H9 (cell line): ENCODE measurements around the gene PFDN2. TPM values are rescaled to one million over a fixed set of nuclear protein-coding genes. Genes with fewer than 3 reads are reported as not detected.

ENCODE experiments used
- DNase-seq: peaks from one replicate; pipeline ENCODE4 v3.0.0-alpha.2; 2017
- H2AFZ ChIP-seq: one replicate; pipeline ENCODE4 v1.6.1; 2013; ENCODE audit warnings: mild to moderate bottlenecking, low read length, control low read depth, moderate library complexity
- H2AK5ac ChIP-seq: 2 replicates; pipeline ENCODE4 v1.6.1; 2013; ENCODE audit warnings: low read length, control low read depth, mixed read lengths; ENCODE audit not compliant: insufficient read length
- H2BK120ac ChIP-seq: one replicate; pipeline ENCODE4 v1.6.1; 2013; ENCODE audit warnings: low read depth, mild to moderate bottlenecking, low read length, control low read depth, inconsistent platforms; ENCODE audit not compliant: poor library complexity, severe bottlenecking
- H2BK12ac ChIP-seq: 2 replicates; pipeline ENCODE4 v1.6.1; 2013; ENCODE audit warnings: low read length, control low read depth, mixed read lengths, low read depth; ENCODE audit not compliant: insufficient read length
- H2BK15ac ChIP-seq: 2 replicates; pipeline ENCODE4 v1.6.1; 2013; ENCODE audit warnings: low read depth, low read length, control low read depth
- H2BK20ac ChIP-seq: one replicate; pipeline ENCODE4 v1.6.1; 2013; ENCODE audit warnings: low read depth, mild to moderate bottlenecking, low read length, control low read depth, inconsistent platforms; ENCODE audit not compliant: poor library complexity, severe bottlenecking
- H2BK5ac ChIP-seq: 2 replicates; pipeline ENCODE4 v1.6.1; 2013; ENCODE audit warnings: low read length, control low read depth, mixed read lengths; ENCODE audit not compliant: insufficient read length
- H3K14ac ChIP-seq: 2 replicates; pipeline ENCODE4 v1.6.1; 2013; ENCODE audit warnings: low read length, control low read depth; ENCODE audit not compliant: insufficient read depth
- H3K18ac ChIP-seq: 2 replicates; pipeline ENCODE4 v1.6.1; 2013; ENCODE audit warnings: low read depth, mild to moderate bottlenecking, mixed read lengths, low read length, control low read depth; ENCODE audit not compliant: insufficient read length
- H3K23ac ChIP-seq: 2 replicates; pipeline ENCODE4 v1.6.1; 2013; ENCODE audit warnings: low read length, control low read depth, mixed read lengths, low read depth; ENCODE audit not compliant: insufficient read length
- H3K23me2 ChIP-seq: 2 replicates; pipeline ENCODE4 v1.6.1; 2013; ENCODE audit warnings: low read depth, mild to moderate bottlenecking, mixed read lengths, low read length, control low read depth; ENCODE audit not compliant: insufficient read length, poor library complexity, severe bottlenecking
- H3K27ac ChIP-seq: 2 replicates; pipeline ENCODE4 v1.5.1; 2013; ENCODE audit warnings: low read length, control low read depth, mixed read lengths, low read depth; ENCODE audit not compliant: insufficient read length
- H3K27me3 ChIP-seq: 2 replicates; pipeline ENCODE4 v1.6.1; 2013; ENCODE audit warnings: low read length, control low read depth, inconsistent platforms; ENCODE audit not compliant: insufficient read depth
- H3K4ac ChIP-seq: 2 replicates; pipeline ENCODE4 v1.6.1; 2013; ENCODE audit warnings: low read depth, mild to moderate bottlenecking, control low read depth, inconsistent platforms, low read length, moderate library complexity
- H3K4me1 ChIP-seq: 2 replicates; pipeline ENCODE4 v1.6.1; 2013; ENCODE audit warnings: low read length, control low read depth, inconsistent platforms; ENCODE audit not compliant: insufficient read depth
- H3K4me2 ChIP-seq: 2 replicates; pipeline ENCODE4 v1.6.1; 2013; ENCODE audit warnings: low read length, control low read depth, mixed read lengths; ENCODE audit not compliant: insufficient read length, insufficient read depth
- H3K56ac ChIP-seq: 2 replicates; pipeline ENCODE4 v1.6.1; 2013; ENCODE audit warnings: low read depth, mild to moderate bottlenecking, mixed read lengths, low read length, control low read depth; ENCODE audit not compliant: insufficient read length
- H3K79me1 ChIP-seq: 2 replicates; pipeline ENCODE4 v1.6.1; 2013; ENCODE audit warnings: low read depth, mild to moderate bottlenecking, moderate library complexity, low read length, control low read depth, inconsistent platforms; ENCODE audit not compliant: insufficient read depth, poor library complexity, severe bottlenecking
- H3K79me2 ChIP-seq: 2 replicates; pipeline ENCODE4 v1.6.1; 2013; ENCODE audit warnings: low read length, control low read depth, inconsistent platforms; ENCODE audit not compliant: insufficient read depth
- H3K9ac ChIP-seq: 2 replicates; pipeline ENCODE4 v1.6.1; 2013; ENCODE audit warnings: low read length, control low read depth, mixed read lengths; ENCODE audit not compliant: insufficient read length; ENCODE audit errors: extremely low read depth
- H3K9me3 ChIP-seq: one replicate; pipeline ENCODE4 v1.6.1; 2013; ENCODE audit warnings: low read depth, low read length, inconsistent platforms; ENCODE audit not compliant: control insufficient read depth
- H3T11ph ChIP-seq: one replicate; pipeline ENCODE4 v1.6.1; 2013; ENCODE audit warnings: mild to moderate bottlenecking, low read length, control low read depth, inconsistent platforms
- H4K20me1 ChIP-seq: one replicate; pipeline ENCODE4 v1.6.1; 2013; ENCODE audit not compliant: control insufficient read depth, insufficient read length, insufficient read depth
- H4K5ac ChIP-seq: 2 replicates; pipeline ENCODE4 v1.6.1; 2013; ENCODE audit warnings: low read depth, mild to moderate bottlenecking, mixed read lengths, low read length, control low read depth; ENCODE audit not compliant: insufficient read length
- H4K8ac ChIP-seq: replicated peaks from 2 replicates; pipeline ENCODE4 v1.6.1; 2013; ENCODE audit warnings: low read length, control low read depth, mixed read lengths, low read depth; ENCODE audit not compliant: insufficient read length
- H4K91ac ChIP-seq: 2 replicates; pipeline ENCODE4 v1.6.1; 2013; ENCODE audit warnings: low read depth, mild to moderate bottlenecking, moderate library complexity, mixed read lengths, low read length, control low read depth; ENCODE audit not compliant: insufficient read length
- H3K27ac Mint-ChIP-seq, 3 experiments: 2 replicates in 2 of 3; 3 replicates in 1 of 3; pipeline ENCODE4 v1.8.0; 2020 to 2021; ENCODE audit warnings: mixed read lengths in 3 of 3, mild to moderate bottlenecking in 1 of 3, moderate library complexity in 1 of 3
- H3K27me3 Mint-ChIP-seq: 2 replicates; pipeline ENCODE4 v1.8.0; 2021; ENCODE audit warnings: low read depth, mild to moderate bottlenecking, moderate library complexity, mixed read lengths
- H3K36me3 Mint-ChIP-seq, 3 experiments: 2 replicates in 2 of 3; 3 replicates in 1 of 3; pipeline ENCODE4 v1.8.0; 2020 to 2021; ENCODE audit warnings: low read depth in 3 of 3, mixed read lengths in 3 of 3; ENCODE audit not compliant: insufficient read depth in 1 of 3
- H3K4me1 Mint-ChIP-seq, 2 experiments: 2 replicates each; pipeline ENCODE4 v1.8.0; 2020; ENCODE audit warnings: mixed read lengths in 2 of 2
- H3K4me3 Mint-ChIP-seq, 2 experiments: 2 replicates in 1 of 2; 3 replicates in 1 of 2; pipeline ENCODE4 v1.8.0; 2020 to 2021; ENCODE audit warnings: mild to moderate bottlenecking in 2 of 2, mixed read lengths in 2 of 2, moderate library complexity in 1 of 2
- H3K9me3 Mint-ChIP-seq, 2 experiments: 2 replicates in 1 of 2; 3 replicates in 1 of 2; pipeline ENCODE4 v1.8.0; 2020; ENCODE audit warnings: mild to moderate bottlenecking in 2 of 2, mixed read lengths in 2 of 2, moderate library complexity in 1 of 2
- WGBS: extraction: QIAGEN DNeasy Blood & Tissue Kit; methylation state at CpG from one replicate; pipeline ENCODE4 v1.1.7; 2013; ENCODE audit warnings: missing lambda C conversion rate, low lambda C conversion rate, mixed read lengths; ENCODE audit not compliant: insufficient read length; ENCODE audit errors: extremely low coverage; 5-methylcytosine and 5-hydroxymethylcytosine counted together
- total RNA-seq: library from RNA; stranded (reverse); gene quantifications from 2 replicates; pipeline ENCODE4 v1.2.1, GENCODE V29; 2021
- TF ChIP-seq, protein P1 (sequence below): fragments of 200-600 bp; sonication (generic); conservative IDR thresholded peaks from 3 replicates; pipeline ENCODE4 v1.8.0; 2021; ENCODE audit warnings: antibody characterized with exemption, mild to moderate bottlenecking

Gene PFDN2
- total RNA-seq, 1 experiment from 2014 or later: 71.8 TPM

DNA sequence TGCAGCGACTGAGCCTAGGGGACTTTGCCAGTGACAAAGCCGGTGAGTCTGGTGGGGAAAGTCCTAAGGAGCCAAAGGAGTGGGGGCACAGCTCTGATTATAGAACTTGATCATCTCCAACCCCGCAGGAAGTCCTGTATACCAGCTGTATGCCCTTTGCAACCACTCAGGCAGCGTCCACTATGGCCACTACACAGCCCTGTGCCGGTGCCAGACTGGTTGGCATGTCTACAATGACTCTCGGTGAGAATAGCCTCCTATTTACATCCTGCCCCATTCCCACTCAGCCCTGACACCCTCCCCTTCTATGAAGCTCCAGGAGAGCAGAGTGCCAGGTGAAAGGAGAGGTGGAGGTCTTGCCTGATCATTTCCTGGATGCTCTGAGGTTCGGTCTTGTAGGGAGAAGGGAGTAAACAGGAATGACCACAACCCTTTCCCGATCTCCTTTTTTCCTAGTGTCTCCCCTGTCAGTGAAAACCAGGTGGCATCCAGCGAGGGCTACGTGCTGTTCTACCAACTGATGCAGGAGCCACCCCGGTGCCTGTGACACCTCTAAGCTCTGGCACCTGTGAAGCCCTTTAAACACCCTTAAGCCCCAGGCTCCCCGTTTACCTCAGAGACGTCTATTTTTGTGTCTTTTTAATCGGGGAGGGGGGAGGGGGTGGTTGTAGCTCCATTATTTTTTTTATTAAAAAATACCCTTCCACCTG, 47.2 kb upstream of the PFDN2 start:
- Histone ChIP-seq H2BK20ac (no peak overlapping the region), H3K9ac (no peak overlapping the region), H3K4me2 (peak overlapping the region; percentile 70), H3K18ac (no peak overlapping the region), H3K23me2 (peaks cover 12% of the 10 kb centered on the region), H2AK5ac (no peak overlapping the region), H4K91ac (no peak overlapping the region), H2AFZ (no peak overlapping the region), H3K27me3 (no peaks in the 10 kb centered on the region), H3K4me1 (no peaks in the 10 kb centered on the region), H3K14ac (no peak overlapping the region), H4K8ac (no peak overlapping the region), H3K23ac (no peak overlapping the region), H2BK15ac (no peak overlapping the region), H3T11ph (no peak overlapping the region), H2BK12ac (no peak overlapping the region), H3K79me2 (no peaks in the 10 kb centered on the region), H3K27ac (no peak overlapping the region), H2BK120ac (no peak overlapping the region), H4K5ac (no peak overlapping the region), H3K56ac (no peak overlapping the region), H4K20me1 (no peaks in the 10 kb centered on the region), H3K79me1 (no peaks in the 10 kb centered on the region), H3K4ac (no peak overlapping the region), H2BK5ac (no peak overlapping the region), H3K9me3 (no peaks in the 10 kb centered on the region)
- peak overlapping the region in 1 of 3 experiments; percentile 97; a peak in 1 of 7 replicates for H3K27ac Mint-ChIP-seq
- no CpG with 5 or more reads among the region's 14 CpGs for WGBS
- TF ChIP-seq, protein P1, sequence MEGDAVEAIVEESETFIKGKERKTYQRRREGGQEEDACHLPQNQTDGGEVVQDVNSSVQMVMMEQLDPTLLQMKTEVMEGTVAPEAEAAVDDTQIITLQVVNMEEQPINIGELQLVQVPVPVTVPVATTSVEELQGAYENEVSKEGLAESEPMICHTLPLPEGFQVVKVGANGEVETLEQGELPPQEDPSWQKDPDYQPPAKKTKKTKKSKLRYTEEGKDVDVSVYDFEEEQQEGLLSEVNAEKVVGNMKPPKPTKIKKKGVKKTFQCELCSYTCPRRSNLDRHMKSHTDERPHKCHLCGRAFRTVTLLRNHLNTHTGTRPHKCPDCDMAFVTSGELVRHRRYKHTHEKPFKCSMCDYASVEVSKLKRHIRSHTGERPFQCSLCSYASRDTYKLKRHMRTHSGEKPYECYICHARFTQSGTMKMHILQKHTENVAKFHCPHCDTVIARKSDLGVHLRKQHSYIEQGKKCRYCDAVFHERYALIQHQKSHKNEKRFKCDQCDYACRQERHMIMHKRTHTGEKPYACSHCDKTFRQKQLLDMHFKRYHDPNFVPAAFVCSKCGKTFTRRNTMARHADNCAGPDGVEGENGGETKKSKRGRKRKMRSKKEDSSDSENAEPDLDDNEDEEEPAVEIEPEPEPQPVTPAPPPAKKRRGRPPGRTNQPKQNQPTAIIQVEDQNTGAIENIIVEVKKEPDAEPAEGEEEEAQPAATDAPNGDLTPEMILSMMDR: no peak
- H3K9me3 Mint-ChIP-seq: no peaks in the 10 kb centered on the region
- H3K27me3 Mint-ChIP-seq: no peaks in the 10 kb centered on the region; the same call in 1 of the 2 replicates
- peak overlapping the region; percentile 90 for H3K4me3 Mint-ChIP-seq
- no peak for DNase-seq
- H3K4me1 Mint-ChIP-seq: peaks cover 21 to 26% of the 10 kb centered on the region in 2 experiments
- peaks cover 23 to 64% (median 49%) of the 10 kb centered on the region in 3 experiments for H3K36me3 Mint-ChIP-seq
